Osteoblast (primary cell): ENCODE data around the gene AGPAT4. TPM values are rescaled to one million over a fixed set of nuclear protein-coding genes. Genes with fewer than 3 reads are reported as not detected.

ENCODE experiments used
- DNase-seq: peaks from one replicate; pipeline ENCODE4 v3.0.0; 2011; ENCODE audit warnings: low spot score, mixed read lengths; ENCODE audit not compliant: insufficient read length; ENCODE audit errors: missing footprints
- H2AFZ ChIP-seq: 2 replicates; pipeline ENCODE4 v1.6.0; 2011; ENCODE audit warnings: mild to moderate bottlenecking, low read length
- H3K27ac ChIP-seq: 2 replicates; pipeline ENCODE4 v1.5.1; 2011; ENCODE audit warnings: mild to moderate bottlenecking, low read depth, low read length, moderate library complexity
- H3K27me3 ChIP-seq: 2 replicates; pipeline ENCODE4 v1.6.0; 2012; ENCODE audit warnings: mild to moderate bottlenecking, control low read depth, inconsistent platforms, low read length, moderate library complexity; ENCODE audit not compliant: insufficient read depth
- H3K36me3 ChIP-seq: 2 replicates; pipeline ENCODE4 v1.5.1; 2011; ENCODE audit warnings: mild to moderate bottlenecking, low read length, control low read depth, moderate library complexity; ENCODE audit not compliant: insufficient read depth
- H3K4me1 ChIP-seq: 2 replicates; pipeline ENCODE4 v1.5.1; 2011; ENCODE audit warnings: mild to moderate bottlenecking, low read length, control low read depth, moderate library complexity; ENCODE audit not compliant: insufficient read depth
- H3K4me2 ChIP-seq: 2 replicates; pipeline ENCODE4 v1.6.0; 2011; ENCODE audit warnings: mild to moderate bottlenecking, low read length; ENCODE audit not compliant: insufficient read depth
- H3K4me3 ChIP-seq: fragments of 200-600 bp; sonication (generic); 3 replicates; pipeline ENCODE4 v1.5.1; 2012; ENCODE audit warnings: mild to moderate bottlenecking, low read length, inconsistent platforms; ENCODE audit not compliant: insufficient read depth
- H3K79me2 ChIP-seq: 2 replicates; pipeline ENCODE4 v1.6.0; 2012; ENCODE audit warnings: mild to moderate bottlenecking, low read length, control low read depth, inconsistent platforms; ENCODE audit not compliant: insufficient read depth
- H3K9me3 ChIP-seq: 2 replicates; pipeline ENCODE4 v1.5.1; 2011; ENCODE audit warnings: low read depth, low read length, control low read depth
- H4K20me1 ChIP-seq: 2 replicates; pipeline ENCODE4 v1.6.0; 2012; ENCODE audit warnings: mild to moderate bottlenecking, low read length, control low read depth; ENCODE audit not compliant: insufficient read depth
- total RNA-seq: library from RNA; depleted of rRNA; stranded (reverse); fragments of >200 nt; gene quantifications from 2 replicates; pipeline ENCODE4 v1.2.3, GENCODE V29; 2012
- TF ChIP-seq, protein P1 (sequence below): IDR thresholded peaks from 2 replicates; pipeline ENCODE4 v1.5.1; 2011; ENCODE audit warnings: mild to moderate bottlenecking, low read depth, low read length, moderate library complexity; ENCODE audit errors: extremely low read depth

Gene AGPAT4
- total RNA-seq, 1 donor: 13.8 TPM

DNA sequence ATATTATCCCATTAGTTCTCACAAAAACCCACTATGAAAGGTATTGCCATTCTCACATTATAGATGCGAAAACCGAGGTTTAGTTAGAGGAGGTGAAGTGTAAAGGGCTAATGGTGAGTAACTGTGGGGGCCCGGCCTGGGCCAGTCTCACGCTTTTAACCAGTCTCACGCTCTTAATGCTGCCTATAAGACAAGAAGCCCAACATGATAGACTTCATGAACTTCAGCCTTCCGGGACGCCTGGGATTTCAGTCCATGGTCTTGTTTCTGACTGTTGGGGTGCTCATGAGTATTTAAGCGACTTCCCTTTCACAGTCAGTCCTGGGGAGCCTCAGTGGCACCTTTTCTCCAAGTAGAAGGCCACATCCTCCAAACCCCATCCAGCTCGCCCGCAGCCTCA lies 31.7 kb downstream of the AGPAT4 start:
- no peaks in the 10 kb centered on the region for H3K9me3 ChIP-seq

DNA sequence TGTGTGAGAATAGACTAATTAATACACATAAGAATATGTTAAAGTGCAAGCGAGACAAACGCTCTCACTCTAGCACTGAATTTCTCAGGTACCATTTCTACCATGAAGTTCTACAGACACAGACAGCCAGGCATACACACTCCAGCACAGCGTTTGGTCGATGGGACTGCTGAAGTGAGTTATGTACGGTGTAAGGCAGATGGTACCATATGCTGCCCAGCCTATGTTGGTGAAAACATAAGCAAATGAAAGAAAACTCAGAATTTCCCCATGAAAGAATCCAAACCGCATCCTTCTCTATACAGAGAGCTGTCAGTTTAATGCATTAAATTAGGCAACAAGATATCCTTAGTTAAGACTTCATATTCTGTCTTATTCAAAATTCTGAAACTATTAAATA lies 34.9 kb downstream of the AGPAT4 start:
- DNase-seq: no peak
- no peak overlapping the region for H2AFZ ChIP-seq
- H3K9me3 ChIP-seq: no peaks in the 10 kb centered on the region
- H3K79me2 ChIP-seq: peaks cover 8% of the 10 kb centered on the region
- H3K27me3 ChIP-seq: no peaks in the 10 kb centered on the region
- peaks cover 17% of the 10 kb centered on the region for H3K4me1 ChIP-seq
- TF ChIP-seq, protein P1, sequence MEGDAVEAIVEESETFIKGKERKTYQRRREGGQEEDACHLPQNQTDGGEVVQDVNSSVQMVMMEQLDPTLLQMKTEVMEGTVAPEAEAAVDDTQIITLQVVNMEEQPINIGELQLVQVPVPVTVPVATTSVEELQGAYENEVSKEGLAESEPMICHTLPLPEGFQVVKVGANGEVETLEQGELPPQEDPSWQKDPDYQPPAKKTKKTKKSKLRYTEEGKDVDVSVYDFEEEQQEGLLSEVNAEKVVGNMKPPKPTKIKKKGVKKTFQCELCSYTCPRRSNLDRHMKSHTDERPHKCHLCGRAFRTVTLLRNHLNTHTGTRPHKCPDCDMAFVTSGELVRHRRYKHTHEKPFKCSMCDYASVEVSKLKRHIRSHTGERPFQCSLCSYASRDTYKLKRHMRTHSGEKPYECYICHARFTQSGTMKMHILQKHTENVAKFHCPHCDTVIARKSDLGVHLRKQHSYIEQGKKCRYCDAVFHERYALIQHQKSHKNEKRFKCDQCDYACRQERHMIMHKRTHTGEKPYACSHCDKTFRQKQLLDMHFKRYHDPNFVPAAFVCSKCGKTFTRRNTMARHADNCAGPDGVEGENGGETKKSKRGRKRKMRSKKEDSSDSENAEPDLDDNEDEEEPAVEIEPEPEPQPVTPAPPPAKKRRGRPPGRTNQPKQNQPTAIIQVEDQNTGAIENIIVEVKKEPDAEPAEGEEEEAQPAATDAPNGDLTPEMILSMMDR: no peak
- H3K4me3 ChIP-seq: no peak overlapping the region
- H4K20me1 ChIP-seq: no peaks in the 10 kb centered on the region
- no peak overlapping the region for H3K4me2 ChIP-seq
- no peak overlapping the region for H3K27ac ChIP-seq
- H3K36me3 ChIP-seq: no peaks in the 10 kb centered on the region

More for the DNA sequence above, 31.7 kb downstream of the AGPAT4 start:
- TF ChIP-seq, protein P1: no peak
- Histone ChIP-seq H3K4me1 (peaks cover 12% of the 10 kb centered on the region), H3K79me2 (peaks cover 7% of the 10 kb centered on the region), H3K27ac (peak overlapping the region; percentile 90), H3K27me3 (no peaks in the 10 kb centered on the region), H2AFZ (no peak overlapping the region), H3K36me3 (no peaks in the 10 kb centered on the region), H3K4me3 (no peak overlapping the region), H3K4me2 (no peak overlapping the region), H4K20me1 (no peaks in the 10 kb centered on the region)
- no peak for DNase-seq

DNA sequence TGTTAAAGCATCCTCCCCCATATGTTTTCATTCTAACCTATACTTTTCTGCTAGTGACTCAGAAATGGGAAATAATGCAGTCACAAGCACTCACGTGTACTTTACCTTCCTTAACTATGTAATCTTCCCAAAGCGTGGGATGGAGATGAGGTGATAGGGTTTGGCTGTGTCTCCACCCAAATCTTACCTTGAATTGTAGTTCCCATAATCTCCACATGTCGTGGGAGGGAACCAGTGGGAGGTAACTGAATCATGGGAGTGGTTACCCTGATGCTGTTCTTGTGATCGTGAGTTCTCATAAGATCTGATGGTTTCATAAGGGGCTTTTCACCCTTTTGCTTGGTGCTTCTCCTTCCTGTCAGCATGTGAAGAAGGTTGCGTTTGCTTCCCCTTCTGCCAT lies 35.4 kb downstream of the AGPAT4 start:
- Histone ChIP-seq H2AFZ (no peak overlapping the region), H3K9me3 (no peaks in the 10 kb centered on the region), H4K20me1 (no peaks in the 10 kb centered on the region), H3K4me3 (no peak overlapping the region), H3K4me1 (peaks cover 17% of the 10 kb centered on the region), H3K79me2 (peaks cover 5% of the 10 kb centered on the region), H3K36me3 (no peaks in the 10 kb centered on the region), H3K27ac (no peak overlapping the region), H3K4me2 (no peak overlapping the region), H3K27me3 (no peaks in the 10 kb centered on the region)
- TF ChIP-seq, protein P1: no peak
- no peak for DNase-seq

DNA sequence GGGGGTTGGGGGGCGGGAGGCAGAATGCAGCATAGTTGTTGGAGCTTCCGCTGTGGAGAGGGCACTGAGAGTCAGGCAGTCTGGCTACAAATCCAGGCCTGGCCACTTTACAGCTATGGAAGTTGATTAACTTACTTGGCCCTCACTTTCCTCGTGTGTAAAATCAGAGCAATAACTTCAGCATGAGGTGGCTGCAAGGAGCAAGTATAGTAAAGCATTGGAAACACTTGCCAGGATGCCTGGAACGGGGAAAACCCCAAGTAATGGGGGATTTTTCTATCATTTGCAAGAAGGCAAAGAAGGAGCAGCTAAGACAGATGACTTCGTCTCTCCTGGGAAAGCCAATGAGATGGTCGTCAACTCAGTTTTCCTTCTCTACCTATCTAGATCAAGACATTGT lies 35.8 kb downstream of the AGPAT4 start:
- TF ChIP-seq, protein P1: no peak
- H3K27me3 ChIP-seq: no peaks in the 10 kb centered on the region
- H2AFZ ChIP-seq: no peak overlapping the region
- peaks cover 15% of the 10 kb centered on the region for H3K4me1 ChIP-seq
- H3K4me2 ChIP-seq: no peak overlapping the region
- no peak overlapping the region for H3K4me3 ChIP-seq
- no peaks in the 10 kb centered on the region for H4K20me1 ChIP-seq
- H3K36me3 ChIP-seq: no peaks in the 10 kb centered on the region
- H3K9me3 ChIP-seq: no peaks in the 10 kb centered on the region
- peaks cover 5% of the 10 kb centered on the region for H3K79me2 ChIP-seq
- no peak for DNase-seq
- no peak overlapping the region for H3K27ac ChIP-seq
